DND-41 (cell line): ENCODE measurements around the gene COA7.

Source experiments
- CTCF ChIP-seq: IDR thresholded peaks from 2 replicates; pipeline ENCODE4 v1.5.1; 2012; ENCODE audit warnings: borderline replicate concordance, low read length, moderate library complexity, mild to moderate bottlenecking; ENCODE audit not compliant: poor library complexity, severe bottlenecking; ENCODE audit errors: extremely low read depth
- EZH2 ChIP-seq: IDR thresholded peaks from 3 replicates; pipeline ENCODE4 v1.6.1; 2012; ENCODE audit warnings: borderline replicate concordance, low read depth, mild to moderate bottlenecking, moderate library complexity, low read length, inconsistent platforms; ENCODE audit not compliant: severe bottlenecking

DNA sequence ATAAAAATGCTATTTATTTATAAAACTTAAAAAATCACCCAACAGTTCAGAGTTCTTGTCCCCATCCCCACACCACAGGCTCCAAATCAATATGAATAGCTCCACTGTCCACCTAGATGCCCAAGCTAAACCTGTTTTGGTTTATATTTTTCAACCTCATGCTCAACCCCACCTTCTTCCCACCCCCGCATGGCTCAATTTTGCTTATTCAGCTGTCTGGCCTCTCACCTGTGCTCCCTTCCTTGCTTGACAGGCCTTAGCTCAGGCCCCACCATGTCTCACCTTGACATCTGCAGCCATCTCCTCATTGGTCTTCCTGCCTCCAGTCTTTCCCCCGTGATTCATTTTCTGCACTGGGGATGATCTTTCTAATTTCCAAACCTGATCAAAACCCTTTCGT lies 17.8 kb downstream of the COA7 start:
- no peak for TF ChIP-seq CTCF
- no peak for TF ChIP-seq EZH2
